Stimulated activated CD4-positive, alpha-beta T cell treated with anti-CD3 and anti-CD28 coated beads, Interleukin-2, amount 100 ng/mL, for 48 hours (primary cell): Measurements from ENCODE around the gene KLF4.
"Not testable (repeated sequence)": the region's sequence is repeated elsewhere in the genome, so short reads cannot be mapped to it uniquely, and the experiment has no call there.

Source experiments
- DNase-seq, 2 donors: peaks; one replicate each; pipeline ENCODE4 v3.0.0-alpha.2; 2020

The KLF4 gene

DNA sequence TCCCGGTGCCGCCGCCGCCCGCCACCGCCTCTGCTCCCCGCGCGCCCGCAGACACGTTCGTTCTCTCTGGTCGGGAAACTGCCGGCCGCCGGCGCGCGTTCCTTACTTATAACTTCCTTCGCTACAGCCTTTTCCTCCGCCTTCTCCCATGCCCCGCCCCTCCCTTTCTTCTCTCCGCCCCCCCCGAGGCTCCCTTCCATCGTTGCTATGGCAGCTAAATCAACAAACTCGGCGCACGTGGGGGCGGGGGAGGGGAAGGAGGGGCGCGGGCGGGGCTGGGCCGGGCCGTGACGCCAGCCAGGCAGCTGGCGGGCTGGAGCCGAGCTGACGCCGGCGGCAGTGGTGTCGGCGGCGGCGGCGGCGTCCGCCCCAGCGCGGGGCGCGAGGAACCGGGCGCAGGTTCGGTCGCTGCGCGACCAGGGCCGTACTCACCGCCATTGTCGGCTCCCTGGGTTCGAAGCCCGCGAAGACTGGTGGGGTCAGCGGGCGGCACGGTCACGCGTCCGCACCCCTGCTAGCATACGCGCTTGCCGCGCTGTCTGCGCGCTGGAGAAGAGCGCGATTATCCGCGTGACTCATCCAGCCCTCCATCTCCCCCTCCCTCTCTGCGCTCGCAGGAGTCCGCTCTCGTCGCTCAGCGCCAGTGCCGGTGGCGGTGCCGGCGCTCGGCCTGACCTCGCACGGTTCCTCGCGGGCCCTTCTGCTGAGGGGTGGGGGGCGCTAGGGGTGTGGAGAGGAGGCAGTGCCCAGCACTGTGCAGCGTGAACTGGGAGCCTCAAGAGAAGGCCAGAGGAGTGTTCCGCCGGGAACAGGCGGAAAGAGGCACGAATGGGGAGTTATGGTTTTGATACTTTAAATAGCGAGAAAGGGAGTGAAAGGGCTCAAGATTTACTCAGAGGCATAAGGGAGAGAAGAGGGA is at the start of gene KLF4:
Gene KLF4 (minus strand): TSS at position 83 of the 919 bp plus-strand sequence. CDS start 597 bp downstream, outside the sequence.
- DNase-seq = peak; percentile 56 to 61

DNA sequence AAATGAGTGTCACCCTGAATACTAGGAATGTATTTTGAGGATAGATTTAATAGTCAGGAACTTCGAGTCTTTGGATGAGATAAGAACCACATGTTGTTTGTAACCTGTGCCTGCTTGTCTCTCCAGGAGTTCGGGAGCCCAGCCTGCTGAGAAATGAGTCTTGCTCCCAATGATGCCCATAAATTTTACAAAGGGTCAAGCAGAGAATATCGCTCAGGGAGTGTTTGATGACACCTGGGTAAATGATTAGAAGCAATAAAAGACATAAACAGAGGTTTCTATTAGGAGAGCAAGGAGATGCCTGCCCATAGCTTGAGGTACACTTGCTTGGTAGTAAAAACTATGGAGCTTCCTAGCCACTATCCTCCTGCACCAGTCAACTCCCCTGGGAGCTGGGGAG is 46.9 kb upstream of the KLF4 start:
- DNase-seq = no peak

DNA sequence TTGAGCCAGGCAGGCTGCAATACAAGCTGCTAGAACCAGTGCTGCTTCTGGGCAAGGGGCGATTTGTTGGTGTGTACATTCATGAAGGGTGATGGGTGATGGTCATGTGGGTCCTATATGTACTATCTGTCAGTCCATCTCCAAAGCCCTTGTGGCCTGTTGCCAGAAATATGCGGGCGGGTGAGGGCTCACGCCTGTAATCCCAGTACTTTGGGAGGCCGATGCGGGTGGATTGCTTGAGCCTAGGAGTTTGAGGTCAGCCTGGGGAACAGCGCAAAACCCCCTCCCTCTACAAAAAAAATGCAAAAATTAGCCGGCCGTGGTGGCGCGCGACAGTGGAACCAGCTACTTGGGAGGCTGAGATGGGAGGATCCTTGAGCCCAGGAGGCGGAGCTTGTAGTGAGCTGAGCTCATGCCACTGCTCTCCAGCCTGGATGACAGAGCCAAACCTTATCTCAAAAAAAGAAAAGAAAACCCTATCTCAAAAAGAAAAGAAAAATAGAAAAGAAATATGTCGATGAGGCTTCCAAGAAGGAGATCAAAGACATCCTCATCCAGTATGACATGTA is 45.0 kb upstream of the KLF4 start:
- DNase-seq = no peak

DNA sequence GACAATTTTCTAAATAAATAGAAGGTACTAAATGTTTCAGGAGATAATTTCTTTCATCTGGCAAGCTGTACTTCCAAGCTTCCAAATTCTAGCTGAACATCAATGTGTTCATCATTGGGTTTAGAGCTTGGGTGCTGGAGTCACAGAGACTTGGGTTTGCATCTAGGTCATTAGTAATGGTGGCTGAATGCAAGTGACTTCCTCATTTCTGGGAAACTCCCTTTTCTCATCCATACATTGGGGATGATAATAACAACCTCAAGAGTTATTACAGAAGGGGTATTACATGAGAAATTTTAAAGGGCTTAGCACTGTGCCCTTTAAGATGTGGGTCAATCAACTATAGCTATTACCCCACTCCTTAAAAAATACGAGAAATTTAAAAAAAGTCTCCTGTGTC is 41.1 kb upstream of the KLF4 start:
- no peak for DNase-seq

DNA sequence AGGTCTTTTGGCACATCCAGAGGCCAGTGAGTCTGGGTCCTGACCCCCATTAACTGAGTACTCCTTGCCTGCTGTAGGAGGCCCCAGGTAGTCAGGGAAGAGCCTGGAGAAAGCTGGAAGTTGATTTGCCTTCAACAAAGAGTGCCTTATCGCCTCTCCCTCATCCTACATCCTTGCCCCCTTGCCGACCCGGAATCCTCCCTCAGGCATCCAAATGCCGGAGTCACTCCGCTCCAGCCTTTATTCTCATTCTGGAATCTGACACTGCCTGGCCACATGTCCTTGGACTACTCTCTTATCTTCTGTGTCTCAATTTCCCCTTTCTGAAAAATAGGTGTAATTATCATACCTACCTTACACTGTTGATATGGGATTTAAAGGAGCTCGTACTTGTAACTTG is 39.1 kb upstream of the KLF4 start:
- DNase-seq = no peak

DNA sequence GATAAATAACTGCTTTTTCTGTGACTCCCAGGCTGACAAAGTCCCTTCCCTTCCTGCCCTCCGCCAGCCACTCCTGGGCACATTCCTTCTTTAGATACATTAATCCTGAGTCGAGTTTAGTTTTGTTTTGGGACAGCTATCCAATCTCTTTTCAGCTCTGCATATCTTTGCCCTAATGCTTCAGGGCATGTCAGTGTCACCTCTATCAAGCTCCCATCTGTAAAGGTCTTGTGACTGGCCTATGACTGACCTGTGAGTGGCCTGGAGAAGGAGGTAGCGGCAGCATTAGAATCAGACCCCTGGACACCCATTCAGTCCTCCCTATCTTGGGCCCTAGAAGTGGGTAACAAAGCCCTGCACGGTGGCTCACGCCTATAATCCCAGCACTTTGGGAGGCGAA is 34.0 kb upstream of the KLF4 start:
- DNase-seq = no peak

DNA sequence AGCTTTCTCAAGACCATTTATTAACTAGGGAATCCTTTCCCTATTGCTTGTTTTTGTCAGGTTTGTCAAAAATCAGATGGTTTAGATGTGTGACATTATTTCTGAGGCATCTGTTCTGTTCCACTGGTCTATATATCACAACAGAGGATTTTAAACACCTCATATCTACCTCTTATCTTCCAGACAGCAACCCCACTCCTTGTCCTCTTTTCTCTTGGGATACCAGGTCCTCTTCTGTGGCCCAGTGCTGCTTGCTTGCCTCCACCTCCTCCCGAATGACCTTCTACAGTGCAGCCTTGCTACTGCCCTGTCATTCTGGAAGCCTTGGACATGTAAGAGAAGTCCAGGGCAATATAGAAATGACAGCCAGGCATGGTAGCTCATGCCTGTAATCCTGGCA is 30.6 kb upstream of the KLF4 start:
- no peak for DNase-seq

DNA sequence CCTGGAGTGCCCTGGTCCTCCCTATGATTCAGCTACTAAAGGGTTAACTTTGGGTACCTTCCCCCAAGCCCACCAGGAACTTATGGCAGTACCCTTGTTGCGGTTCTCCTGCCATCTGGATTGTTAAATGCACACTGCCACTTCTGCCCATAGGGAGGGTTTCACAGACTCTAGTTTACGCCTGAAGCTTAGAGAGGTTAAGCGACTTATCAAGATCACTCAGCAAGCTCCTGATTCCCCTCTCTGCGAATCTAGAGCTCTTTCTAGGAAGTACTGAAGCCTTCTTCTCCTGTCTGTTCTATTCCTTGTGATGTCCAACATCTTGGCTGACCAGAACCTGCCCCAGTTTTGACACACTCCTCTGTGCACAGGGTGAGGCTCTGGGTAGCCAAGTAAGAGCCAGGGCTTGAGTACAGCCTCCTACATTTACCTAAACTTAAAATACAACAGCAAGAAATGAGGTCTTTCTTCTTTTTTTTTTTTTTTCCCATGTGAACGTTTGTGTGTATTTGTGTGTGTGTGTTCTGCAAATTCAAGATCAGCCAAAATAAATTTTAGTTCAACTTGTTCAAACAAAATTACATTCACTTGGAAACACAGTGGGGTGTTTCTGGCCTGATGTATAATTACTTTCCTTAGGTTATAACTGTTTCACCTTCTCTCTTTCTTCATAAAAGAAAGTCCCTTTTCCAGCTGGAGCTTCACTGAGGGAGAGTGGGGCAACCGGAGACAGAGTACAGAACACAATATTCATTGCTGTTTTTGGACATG is 28.7 kb upstream of the KLF4 start:
- no peak for DNase-seq

DNA sequence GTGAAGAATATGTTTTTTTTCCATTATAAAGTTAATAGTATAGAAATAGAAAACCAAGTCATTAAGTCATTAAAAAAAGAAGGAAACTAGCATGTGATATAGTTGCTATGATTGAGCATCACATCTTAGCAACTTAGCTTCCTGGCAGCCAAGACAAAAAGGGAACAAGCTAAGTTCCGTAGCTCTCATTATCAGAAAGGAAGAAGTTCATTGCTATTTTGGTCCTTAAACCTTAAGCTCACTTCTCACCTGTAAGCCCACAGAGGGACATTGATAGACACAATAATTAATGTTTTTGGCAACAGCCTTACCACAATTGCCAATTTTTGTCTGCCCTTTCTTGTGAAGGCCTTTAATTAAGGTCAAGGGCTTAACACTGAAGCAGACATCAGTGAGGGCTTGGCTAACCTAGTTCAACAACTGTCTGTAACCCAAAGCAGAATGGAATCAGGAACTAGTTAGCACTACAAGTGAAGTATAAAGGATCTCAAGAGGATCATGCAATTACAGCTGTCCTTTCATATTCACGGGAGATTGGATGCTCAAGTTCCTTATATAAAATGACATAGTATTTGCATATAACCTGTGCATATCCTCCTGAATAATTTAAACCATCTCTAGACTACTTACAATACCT is 24.0 kb upstream of the KLF4 start:
- no peak for DNase-seq

DNA sequence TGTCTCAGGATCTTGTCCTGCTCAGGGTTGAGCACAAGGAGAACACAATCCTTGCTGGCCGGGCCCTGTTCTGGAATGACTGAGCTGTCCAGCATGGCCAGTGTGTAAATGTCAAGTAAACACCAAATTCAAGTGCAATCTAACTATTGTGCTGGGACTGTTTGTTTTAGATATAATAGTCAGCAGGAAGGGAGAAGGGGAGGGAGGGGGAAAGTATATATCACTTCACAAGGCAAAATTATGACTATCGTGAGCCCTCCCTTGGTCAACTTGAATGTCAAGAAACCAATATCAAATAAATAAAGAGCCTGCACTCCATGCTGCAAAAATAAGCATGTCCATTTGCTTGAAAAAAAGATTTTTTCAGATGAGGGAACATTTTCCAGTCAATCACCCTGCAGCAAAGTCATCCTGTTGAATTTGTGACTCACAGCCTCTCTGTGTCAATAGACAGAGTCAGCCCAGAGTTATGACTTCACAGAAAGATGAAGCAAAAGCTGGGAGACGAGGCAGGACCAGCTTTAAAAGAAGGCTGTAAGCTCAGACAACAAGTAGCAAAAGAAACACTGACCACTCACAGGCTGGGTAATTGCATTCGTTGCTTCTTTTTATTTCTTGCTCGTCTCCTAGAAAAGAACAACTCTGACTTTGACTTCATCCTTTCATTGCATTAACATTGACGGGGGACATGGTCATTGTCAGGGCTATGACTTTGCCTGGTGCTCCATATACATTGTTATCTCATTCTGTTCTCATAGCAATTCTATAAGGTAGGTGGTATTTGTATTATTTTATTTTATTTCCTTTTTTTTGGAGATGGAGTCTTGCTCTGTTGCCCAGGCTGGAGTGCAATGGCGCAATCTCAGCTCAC is 15.3 kb upstream of the KLF4 start:
- DNase-seq = no peak

DNA sequence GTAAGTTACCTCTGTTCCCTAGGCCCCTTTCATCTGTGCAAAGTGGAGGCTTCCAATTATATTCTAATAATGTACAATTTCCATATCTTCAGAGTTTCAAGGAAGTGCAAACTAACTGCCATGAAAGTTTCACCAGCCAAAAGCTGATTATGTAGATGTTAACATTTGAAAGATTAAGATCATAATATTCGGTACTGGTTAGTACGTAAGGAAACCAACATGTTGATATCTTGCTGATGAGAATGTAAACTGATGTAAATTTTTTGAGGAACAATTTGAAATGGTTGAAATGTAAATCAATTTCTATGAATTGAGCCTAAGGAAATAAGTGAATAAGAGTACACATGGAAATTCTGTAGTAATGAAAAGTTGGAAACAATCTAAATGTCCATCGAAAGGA is 12.9 kb upstream of the KLF4 start:
- no peak for DNase-seq

DNA sequence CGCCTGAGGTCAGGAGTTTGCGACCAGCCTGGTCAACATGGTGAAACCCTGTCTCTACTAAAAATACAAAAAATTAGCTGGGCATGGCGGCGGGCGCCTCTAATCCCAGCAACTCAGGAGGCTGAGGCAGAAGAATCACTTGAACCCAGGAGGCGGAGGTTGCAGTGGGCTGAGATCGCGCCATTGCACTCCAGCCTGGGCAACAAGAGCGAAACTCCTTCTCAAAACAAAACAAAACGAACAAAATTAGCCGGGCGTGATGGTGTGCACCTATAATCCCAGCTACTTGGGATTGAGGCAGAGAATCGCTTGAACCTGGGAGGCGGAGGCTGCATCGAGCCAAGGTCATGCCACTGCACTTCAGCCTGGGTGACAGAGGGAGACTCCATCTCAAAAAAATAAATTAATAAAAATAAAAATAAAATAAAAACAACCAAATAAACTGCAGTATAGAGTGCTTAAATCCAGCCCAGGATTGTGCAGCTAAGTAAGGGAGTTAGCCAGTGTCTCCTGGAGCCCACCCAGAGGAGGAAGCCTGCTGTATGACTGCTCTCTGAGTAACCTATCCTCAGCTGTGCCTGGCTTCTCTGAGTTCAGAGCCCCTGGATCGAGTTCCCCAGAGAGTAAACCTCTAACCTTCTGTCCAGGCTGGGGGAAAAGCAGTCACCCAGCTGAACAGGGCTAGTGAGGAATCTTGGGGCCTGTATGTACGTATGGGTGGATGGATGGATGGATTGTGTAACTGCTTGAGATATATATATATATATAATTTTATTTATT is 11.0 kb upstream of the KLF4 start:
- not testable (repeated sequence) for DNase-seq

DNA sequence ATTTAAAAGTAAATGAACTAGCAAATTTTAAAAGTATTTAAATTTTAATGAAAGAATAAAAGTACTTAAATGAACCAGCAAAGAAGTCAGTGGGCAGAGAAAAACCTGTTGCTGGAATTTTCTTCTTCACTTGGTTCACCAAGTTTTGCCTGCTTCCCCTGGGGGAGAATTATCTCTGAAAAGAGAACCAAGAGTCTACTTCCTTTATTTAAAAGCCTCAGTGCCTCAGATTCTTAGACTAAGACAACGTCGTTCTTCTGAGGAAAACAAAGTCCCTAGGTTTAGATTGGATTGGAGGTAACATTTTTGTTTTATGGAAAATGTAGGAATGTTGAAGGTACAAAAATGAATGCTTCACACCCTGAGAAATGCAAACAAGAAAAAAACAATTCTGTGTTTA is 7.4 kb upstream of the KLF4 start:
- no peak for DNase-seq

DNA sequence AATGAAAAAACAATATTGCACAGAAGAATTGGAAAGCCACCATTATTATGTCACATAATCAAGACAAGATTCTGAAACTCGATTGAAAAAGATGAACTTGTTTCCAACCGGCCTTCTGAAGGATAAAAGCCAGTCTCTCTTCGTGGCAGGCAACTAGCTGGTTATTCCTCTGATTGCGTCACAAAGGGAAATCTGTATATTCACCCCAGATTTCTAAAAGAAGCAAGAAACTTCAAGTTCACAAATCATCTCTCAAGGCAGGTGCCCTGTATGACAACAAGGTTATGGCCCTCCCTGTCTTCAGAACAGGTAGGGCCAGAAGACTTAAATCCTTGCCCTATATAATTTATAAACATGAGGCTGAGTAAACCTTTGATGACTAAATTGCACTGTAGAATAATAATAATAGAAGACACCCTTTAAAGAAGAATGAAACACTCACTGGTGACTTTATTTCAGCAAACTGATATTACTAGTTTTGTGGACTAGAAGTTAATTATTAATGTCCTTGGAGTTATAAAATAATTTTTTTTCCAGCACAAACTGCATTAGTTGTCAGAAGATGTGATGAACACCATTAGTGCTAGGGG is 2.9 kb upstream of the KLF4 start:
- DNase-seq = no peak

DNA sequence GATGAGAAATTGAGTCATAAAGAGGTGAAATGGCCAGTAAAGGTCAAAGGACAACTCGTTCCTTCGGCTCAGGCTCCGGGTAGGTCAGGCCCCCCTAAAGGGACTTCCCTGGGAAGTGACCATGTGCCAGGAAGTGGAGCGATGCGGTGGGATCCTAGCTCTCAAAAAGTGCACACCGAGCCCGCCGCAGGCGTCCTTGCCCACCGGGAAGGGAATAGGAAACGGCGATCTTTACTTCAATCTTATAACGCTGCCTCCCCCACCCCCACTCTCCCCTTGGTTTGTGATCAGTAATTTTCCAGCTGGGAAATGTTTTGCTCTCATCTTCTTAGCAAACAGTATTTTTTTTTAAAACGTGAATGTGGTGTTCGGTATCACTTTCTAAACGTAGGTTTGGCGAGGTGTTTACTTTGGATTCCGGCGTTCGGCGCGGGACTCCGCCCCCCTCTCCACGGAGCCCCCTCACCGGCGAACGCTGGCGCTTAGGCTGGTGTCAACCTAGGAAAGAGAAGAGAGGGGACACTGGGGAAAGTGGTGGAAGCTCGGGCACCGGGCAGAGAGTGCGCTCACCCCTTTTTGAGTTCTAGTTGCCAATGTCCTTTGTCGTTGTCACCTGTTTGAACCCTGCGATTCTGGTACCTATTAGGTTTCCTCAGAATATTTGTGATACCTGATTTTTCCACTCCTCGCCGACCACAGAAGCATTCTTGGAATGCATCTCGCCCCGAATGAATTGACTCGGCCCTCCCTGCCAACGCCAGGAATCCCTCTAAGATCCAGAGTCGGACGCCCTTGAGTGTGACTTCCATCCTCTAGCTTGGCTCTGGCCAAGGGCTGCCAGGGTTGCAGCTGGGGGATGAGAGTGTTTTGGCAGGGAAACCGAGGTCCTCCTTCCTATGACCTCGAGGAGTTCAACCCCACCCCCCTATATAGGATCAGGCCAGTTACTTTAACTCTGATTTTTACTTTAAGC is 1.8 kb upstream of the KLF4 start:
- no peak for DNase-seq

DNA sequence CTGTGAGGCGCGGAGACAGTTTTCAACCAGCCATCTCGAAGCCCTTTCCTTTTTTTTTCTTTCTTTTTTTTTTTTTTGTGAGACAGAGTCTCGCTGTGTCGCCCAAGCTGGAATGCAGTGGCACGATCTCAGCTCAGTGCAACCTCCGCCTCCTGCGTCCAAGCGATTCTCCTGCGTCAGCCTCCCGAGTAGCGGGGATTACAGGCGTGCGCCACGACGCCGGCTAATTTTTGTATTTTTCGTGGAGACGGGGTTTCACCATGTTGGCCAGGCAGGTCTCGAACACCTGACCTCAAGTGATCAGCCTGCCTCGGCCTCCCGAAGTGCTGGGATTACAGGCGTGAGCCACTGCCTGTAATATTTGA is 1.0 kb upstream of the KLF4 start:
- not testable (repeated sequence) for DNase-seq

DNA sequence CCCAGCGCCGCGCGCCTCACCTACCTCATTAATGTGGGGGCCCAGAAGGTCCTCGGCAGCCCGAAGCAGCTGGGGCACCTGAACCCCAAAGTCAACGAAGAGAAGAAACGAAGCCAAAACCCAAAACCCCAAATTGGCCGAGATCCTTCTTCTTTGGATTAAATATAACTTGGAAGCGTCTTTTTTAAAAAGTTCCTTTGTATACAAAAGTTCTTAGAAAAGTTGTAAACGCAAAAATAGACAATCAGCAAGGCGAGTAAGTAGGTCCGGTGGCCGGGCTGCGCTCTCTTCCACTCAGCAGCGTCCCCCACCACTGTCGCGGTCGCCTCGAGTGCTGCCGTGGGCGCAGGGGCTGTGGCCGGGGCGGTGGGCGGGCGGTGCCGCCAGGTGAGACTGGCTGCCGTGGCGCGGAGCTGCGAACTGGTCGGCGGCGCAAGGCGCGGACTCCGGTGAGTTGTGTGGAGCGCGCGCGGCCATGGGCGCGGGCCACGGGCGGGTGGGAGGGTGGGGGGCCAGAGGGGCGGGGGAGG is 360 bp downstream of the KLF4 start:
- no peak for DNase-seq

DNA sequence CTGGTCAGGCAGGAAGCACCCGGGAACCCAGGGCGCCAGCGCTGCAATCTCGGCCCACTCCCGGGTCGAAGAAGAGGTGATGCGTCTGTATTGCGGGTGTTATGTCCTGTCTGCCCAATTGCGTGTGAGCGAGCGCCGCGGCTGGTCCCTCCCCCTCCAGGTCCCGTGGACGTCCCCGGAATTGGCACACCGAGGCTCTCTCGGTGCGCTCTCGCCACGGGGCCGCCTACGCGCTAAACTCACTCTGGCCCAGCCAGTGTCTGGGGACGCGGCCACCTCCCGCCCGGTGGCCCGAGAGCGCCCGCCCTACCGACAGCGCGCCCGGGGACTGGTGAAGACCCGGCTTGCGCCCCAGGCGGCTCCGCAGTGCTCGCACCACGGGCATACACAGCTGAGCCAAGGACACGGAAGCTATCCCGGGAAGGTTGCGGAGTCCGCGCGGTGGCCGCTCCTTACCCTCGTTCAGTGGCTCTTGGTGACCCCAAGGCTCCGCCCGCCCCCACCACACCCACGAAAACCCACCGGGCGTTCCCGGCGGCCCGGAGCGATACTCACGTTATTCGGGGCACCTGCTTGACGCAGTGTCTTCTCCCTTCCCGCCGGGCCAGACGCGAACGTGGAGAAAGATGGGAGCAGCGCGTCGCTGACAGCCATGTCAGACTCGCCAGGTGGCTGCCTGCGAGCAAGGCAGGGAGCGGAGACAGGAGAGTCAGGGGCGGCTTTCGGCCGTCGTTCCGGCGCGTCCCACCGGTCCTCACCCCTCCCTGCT is 1.0 kb downstream of the KLF4 start:
- DNase-seq = no peak
